Ishikawa (cell line): ENCODE measurements around the gene FAM32A.

Experiments
- CEBPB ChIP-seq: IDR thresholded peaks from 2 replicates; pipeline ENCODE4 v1.6.1; 2012
- CREB1 ChIP-seq: IDR thresholded peaks from 2 replicates; pipeline ENCODE4 v1.6.1; 2012; ENCODE audit warnings: low read depth
- EGR1 ChIP-seq: IDR thresholded peaks from 2 replicates; pipeline ENCODE4 v1.6.1; 2012
- EP300 ChIP-seq: IDR thresholded peaks from 2 replicates; pipeline ENCODE4 v1.6.1; 2012; ENCODE audit warnings: borderline replicate concordance
- FOXM1 ChIP-seq: IDR thresholded peaks from 2 replicates; pipeline ENCODE4 v1.6.1; 2012; ENCODE audit warnings: low read depth, borderline replicate concordance
- MAX ChIP-seq: IDR thresholded peaks from 2 replicates; pipeline ENCODE4 v1.6.1; 2012
- NFIC ChIP-seq: IDR thresholded peaks from 2 replicates; pipeline ENCODE4 v1.6.1; 2012
- RAD21 ChIP-seq: IDR thresholded peaks from 2 replicates; pipeline ENCODE4 v1.6.1; 2012; ENCODE audit warnings: low read depth
- TAF1 ChIP-seq: IDR thresholded peaks from 2 replicates; pipeline ENCODE4 v1.6.1; 2012; ENCODE audit warnings: low read depth, mild to moderate bottlenecking
- TCF12 ChIP-seq: IDR thresholded peaks from 2 replicates; pipeline ENCODE4 v1.6.1; 2012; ENCODE audit warnings: low read depth
- TEAD4 ChIP-seq: IDR thresholded peaks from 2 replicates; pipeline ENCODE4 v1.6.1; 2012
- YY1 ChIP-seq: IDR thresholded peaks from 2 replicates; pipeline ENCODE4 v1.6.1; 2012; ENCODE audit warnings: low read depth
- ZBTB7A ChIP-seq: IDR thresholded peaks from 2 replicates; pipeline ENCODE4 v1.6.1; 2012; ENCODE audit warnings: low read depth
- TF ChIP-seq, protein P1 (sequence below): IDR thresholded peaks from 2 replicates; pipeline ENCODE4 v1.6.1; 2012
- TF ChIP-seq, protein P2 (sequence below): IDR thresholded peaks from 2 replicates; pipeline ENCODE4 v1.6.1; 2012; ENCODE audit warnings: low read depth, mild to moderate bottlenecking

The FAM32A gene

GRCh38 chr19:16190198-16190597 lies 5.0 kb downstream of the FAM32A start:
- TF ChIP-seq TAF1 (no peak), CREB1 (no peak), EP300 (no peak), NFIC (no peak), TCF12 (no peak)
- TF ChIP-seq, protein P1, sequence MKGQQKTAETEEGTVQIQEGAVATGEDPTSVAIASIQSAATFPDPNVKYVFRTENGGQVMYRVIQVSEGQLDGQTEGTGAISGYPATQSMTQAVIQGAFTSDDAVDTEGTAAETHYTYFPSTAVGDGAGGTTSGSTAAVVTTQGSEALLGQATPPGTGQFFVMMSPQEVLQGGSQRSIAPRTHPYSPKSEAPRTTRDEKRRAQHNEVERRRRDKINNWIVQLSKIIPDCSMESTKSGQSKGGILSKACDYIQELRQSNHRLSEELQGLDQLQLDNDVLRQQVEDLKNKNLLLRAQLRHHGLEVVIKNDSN, result no peak

GRCh38 chr19:16190736-16191135 lies 5.5 kb downstream of the FAM32A start:
- no peak for TF ChIP-seq RAD21
- no peak for TF ChIP-seq TEAD4
- TF ChIP-seq ZBTB7A, result no peak
- no peak for TF ChIP-seq FOXM1
- no peak for TF ChIP-seq TCF12
- TF ChIP-seq CREB1, result no peak
- TF ChIP-seq, protein P2, sequence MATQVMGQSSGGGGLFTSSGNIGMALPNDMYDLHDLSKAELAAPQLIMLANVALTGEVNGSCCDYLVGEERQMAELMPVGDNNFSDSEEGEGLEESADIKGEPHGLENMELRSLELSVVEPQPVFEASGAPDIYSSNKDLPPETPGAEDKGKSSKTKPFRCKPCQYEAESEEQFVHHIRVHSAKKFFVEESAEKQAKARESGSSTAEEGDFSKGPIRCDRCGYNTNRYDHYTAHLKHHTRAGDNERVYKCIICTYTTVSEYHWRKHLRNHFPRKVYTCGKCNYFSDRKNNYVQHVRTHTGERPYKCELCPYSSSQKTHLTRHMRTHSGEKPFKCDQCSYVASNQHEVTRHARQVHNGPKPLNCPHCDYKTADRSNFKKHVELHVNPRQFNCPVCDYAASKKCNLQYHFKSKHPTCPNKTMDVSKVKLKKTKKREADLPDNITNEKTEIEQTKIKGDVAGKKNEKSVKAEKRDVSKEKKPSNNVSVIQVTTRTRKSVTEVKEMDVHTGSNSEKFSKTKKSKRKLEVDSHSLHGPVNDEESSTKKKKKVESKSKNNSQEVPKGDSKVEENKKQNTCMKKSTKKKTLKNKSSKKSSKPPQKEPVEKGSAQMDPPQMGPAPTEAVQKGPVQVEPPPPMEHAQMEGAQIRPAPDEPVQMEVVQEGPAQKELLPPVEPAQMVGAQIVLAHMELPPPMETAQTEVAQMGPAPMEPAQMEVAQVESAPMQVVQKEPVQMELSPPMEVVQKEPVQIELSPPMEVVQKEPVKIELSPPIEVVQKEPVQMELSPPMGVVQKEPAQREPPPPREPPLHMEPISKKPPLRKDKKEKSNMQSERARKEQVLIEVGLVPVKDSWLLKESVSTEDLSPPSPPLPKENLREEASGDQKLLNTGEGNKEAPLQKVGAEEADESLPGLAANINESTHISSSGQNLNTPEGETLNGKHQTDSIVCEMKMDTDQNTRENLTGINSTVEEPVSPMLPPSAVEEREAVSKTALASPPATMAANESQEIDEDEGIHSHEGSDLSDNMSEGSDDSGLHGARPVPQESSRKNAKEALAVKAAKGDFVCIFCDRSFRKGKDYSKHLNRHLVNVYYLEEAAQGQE, result no peak
- TF ChIP-seq CEBPB, result no peak
- no peak for TF ChIP-seq TAF1
- no peak for TF ChIP-seq MAX
- no peak for TF ChIP-seq EP300
- TF ChIP-seq NFIC, result no peak
- TF ChIP-seq EGR1, result no peak

GRCh38 chr19:16191216-16191908 lies 6.2 kb downstream of the FAM32A start:
- no peak for TF ChIP-seq MAX
- TF ChIP-seq, protein P1, result no peak
- no peak for TF ChIP-seq TCF12
- TF ChIP-seq, protein P2, result no peak
- TF ChIP-seq EGR1, result no peak
- TF ChIP-seq ZBTB7A, result no peak
- no peak for TF ChIP-seq CREB1
- no peak for TF ChIP-seq EP300
- no peak for TF ChIP-seq TAF1
- no peak for TF ChIP-seq CEBPB
- no peak for TF ChIP-seq TEAD4
- TF ChIP-seq NFIC, result no peak
- TF ChIP-seq RAD21, result no peak
- no peak for TF ChIP-seq FOXM1
- TF ChIP-seq YY1, result no peak

DNA sequence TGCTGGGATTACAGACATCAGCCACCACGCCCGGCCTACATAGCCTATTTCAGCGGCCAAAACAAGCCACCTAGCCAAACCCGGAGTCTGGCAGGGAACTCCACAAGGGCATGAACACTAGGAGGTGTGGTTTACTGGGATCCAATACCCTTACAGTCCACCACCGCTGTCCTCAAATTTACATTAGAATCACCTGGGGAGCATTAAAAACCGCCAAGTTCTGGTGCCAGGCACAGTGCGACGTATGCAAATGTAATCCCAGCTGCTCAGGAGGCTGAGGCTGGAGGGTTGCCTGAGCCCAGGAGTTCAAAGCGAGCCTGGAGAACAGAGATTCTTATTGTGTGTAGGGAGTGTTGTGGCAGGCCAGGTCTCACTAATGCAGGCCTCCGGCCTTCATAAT lies 8.3 kb downstream of the FAM32A start:
- TF ChIP-seq MAX (no peak), ZBTB7A (no peak), CREB1 (no peak), NFIC (no peak), TEAD4 (no peak), EGR1 (no peak), TAF1 (no peak), EP300 (no peak), CEBPB (no peak), TCF12 (no peak), FOXM1 (no peak), RAD21 (no peak), YY1 (no peak)
- TF ChIP-seq, protein P2, result no peak
- TF ChIP-seq, protein P1, result no peak
